Bronchial epithelial cell (primary cell): Measurements from ENCODE around the gene MAGI2. TPM values are rescaled to one million over a fixed set of nuclear protein-coding genes. Genes with fewer than 3 reads are reported as not detected.

Experiments
- DNase-seq: peaks from one replicate; pipeline ENCODE4 v3.0.0-alpha.2; 2010; ENCODE audit warnings: low read depth
- FAIRE-seq: peaks from 2 replicates; lab custom pipeline; 2011; peaks lifted over from hg19 to GRCh38; lab: Jason Lieb, UNC
- H3K27me3 ChIP-seq: 2 replicates; pipeline ENCODE4 v1.5.1; 2011; ENCODE audit warnings: low read length; ENCODE audit not compliant: control insufficient read depth, insufficient read depth
- H3K36me3 ChIP-seq: 2 replicates; pipeline ENCODE4 v1.5.1; 2011; ENCODE audit warnings: low read length; ENCODE audit not compliant: control insufficient read depth, insufficient read depth
- H3K4me3 ChIP-seq: 2 replicates; pipeline ENCODE4 v1.5.1; 2011; ENCODE audit warnings: mild to moderate bottlenecking, low read depth, low read length, control low read depth
- total RNA-seq: library from RNA; depleted of rRNA; stranded (reverse); fragments of >200 nt; gene quantifications from 2 replicates; pipeline ENCODE4 v1.2.1, GENCODE V29; 2014
- TF ChIP-seq, protein P1 (sequence below): IDR thresholded peaks from 2 replicates; pipeline ENCODE4 v1.5.1; 2011; ENCODE audit warnings: mild to moderate bottlenecking, moderate library complexity, low read length, control low read depth, inconsistent platforms; ENCODE audit not compliant: insufficient read depth, severe bottlenecking

The MAGI2 gene
- total RNA-seq, 1 donor from 2014 or later: 2.6 TPM

DNA sequence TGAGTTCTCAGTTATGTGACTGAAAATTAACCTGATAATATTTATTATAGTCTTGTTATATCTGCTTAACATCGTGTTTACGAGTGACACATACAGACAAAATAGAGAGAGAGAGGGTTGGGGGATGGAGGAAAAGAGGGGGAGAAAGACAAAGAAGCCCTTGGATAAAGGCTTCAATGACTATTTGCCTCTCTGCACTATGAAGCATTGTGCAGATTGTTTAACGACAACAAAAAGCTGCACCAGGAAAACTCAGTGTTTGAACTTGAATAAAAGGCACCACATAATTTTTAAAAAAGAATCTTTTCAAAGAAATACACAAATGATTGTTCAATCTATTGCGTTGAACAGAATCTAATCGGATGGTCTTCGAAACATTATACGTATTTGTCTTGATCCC lies 27.8 kb downstream of the MAGI2 start:
- no peak for DNase-seq
- no peaks in the 10 kb centered on the region for H3K36me3 ChIP-seq
- TF ChIP-seq, protein P1, sequence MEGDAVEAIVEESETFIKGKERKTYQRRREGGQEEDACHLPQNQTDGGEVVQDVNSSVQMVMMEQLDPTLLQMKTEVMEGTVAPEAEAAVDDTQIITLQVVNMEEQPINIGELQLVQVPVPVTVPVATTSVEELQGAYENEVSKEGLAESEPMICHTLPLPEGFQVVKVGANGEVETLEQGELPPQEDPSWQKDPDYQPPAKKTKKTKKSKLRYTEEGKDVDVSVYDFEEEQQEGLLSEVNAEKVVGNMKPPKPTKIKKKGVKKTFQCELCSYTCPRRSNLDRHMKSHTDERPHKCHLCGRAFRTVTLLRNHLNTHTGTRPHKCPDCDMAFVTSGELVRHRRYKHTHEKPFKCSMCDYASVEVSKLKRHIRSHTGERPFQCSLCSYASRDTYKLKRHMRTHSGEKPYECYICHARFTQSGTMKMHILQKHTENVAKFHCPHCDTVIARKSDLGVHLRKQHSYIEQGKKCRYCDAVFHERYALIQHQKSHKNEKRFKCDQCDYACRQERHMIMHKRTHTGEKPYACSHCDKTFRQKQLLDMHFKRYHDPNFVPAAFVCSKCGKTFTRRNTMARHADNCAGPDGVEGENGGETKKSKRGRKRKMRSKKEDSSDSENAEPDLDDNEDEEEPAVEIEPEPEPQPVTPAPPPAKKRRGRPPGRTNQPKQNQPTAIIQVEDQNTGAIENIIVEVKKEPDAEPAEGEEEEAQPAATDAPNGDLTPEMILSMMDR: no peak
- no peaks in the 10 kb centered on the region for H3K27me3 ChIP-seq
- H3K4me3 ChIP-seq: no peak overlapping the region
- FAIRE-seq: no peak

DNA sequence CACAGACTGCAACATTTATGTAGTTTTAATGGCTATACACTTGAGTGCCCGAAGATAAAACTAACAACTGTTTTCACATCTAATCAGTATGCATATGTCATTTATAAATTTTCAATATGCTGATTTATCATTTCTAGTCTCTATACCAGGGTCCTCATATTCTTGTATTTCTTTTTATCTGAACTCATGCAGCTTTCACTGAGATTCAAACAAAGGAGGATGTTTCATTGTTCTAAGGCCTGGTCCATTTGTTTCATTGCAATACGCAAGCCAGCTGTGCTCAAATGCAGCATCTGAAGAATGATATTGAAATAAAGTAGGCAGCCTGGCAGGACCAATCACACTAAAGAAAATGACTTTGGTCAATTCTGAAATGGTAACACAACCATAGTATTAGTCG lies 31.7 kb downstream of the MAGI2 start:
- no peak for FAIRE-seq
- TF ChIP-seq, protein P1: no peak
- no peaks in the 10 kb centered on the region for H3K36me3 ChIP-seq

DNA sequence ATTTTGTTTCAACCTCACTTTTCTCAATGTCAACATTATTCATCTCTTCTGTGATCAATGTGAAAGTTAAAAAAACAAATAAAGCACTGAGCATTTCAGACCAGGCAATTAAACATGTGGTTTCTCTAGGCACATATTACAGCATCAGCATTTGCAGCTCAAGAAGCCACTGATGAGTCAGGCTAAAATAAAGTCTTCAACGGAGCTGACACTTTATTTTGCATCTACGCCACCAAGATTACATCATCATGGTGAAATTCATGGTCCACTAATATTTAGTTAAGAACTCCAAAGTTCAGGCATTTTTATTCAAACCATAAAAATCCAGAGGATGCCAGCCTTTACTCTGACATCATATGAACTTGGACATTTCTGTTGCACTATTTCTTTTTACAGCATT lies 33.0 kb downstream of the MAGI2 start:
- H3K36me3 ChIP-seq: no peaks in the 10 kb centered on the region
- DNase-seq (peak; percentile 70), FAIRE-seq (no peak)
- TF ChIP-seq, protein P1: no peak
- no peak overlapping the region for H3K4me3 ChIP-seq
- no peaks in the 10 kb centered on the region for H3K27me3 ChIP-seq

More for the DNA sequence above, 31.7 kb downstream of the MAGI2 start:
- Histone ChIP-seq H3K27me3 (no peaks in the 10 kb centered on the region), H3K4me3 (no peak overlapping the region)
- DNase-seq: no peak

DNA sequence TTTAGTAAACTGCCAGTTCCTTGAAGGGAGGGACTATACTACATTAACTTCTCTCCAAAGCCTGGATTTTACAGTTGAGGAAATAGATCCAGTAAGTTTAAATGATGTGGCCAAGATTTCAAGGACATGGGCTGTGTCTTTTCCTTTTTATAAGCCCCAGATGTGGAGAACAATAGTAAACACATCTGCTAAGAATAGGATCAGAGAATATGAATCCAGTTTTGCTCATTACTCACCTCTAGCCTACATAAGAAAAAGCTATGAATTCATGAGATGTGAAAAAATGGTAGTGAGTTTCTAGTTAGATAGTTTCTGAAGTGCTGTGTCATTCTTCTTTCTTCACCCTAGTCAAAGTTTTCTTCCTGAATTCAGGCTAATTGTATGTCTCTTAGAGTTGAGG lies 38.6 kb downstream of the MAGI2 start:
- Histone ChIP-seq H3K4me3 (no peak overlapping the region), H3K36me3 (no peaks in the 10 kb centered on the region), H3K27me3 (no peaks in the 10 kb centered on the region)
- TF ChIP-seq, protein P1: no peak
- DNase-seq (no peak), FAIRE-seq (no peak)

DNA sequence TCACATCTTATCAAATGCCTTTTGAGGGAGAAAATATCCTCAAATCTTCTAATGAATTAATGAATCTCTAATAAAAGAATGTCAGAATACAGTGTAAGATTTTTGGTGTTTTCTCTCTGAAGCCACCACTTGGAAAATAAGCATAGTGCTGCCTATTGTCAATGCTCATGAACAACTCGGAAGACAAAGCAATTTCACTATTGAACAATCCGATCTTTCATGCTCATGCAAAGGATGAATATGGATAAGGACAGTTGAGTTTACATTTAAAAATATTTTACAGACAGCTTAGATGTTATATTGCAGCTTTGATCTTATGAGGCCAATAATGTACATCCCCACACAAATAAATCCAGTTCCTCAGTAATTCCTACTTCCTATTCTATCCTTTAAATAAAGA lies 40.6 kb downstream of the MAGI2 start:
- H3K4me3 ChIP-seq: no peak overlapping the region
- H3K36me3 ChIP-seq: no peaks in the 10 kb centered on the region
- FAIRE-seq: no peak
- TF ChIP-seq, protein P1: no peak
- no peak for DNase-seq
- H3K27me3 ChIP-seq: no peaks in the 10 kb centered on the region

DNA sequence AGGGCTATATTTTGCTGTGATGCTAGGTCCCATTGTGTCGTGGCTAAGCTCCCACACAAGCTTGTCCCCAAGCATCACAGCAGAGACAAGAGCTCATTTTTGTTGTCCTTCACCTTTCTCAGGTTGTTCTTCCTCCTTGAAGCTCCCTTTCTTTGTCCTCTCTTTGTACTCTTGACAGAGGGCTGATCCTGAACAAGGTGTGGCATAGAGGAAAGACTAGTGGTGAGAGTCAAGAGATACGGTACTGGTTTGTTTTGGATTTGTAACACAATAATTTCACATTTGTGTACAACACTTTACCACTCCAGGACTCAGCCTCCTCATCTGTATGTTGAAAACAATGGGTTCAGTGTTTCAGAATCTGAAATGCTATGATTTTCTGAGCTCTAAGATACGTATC lies 41.0 kb downstream of the MAGI2 start:
- no peaks in the 10 kb centered on the region for H3K36me3 ChIP-seq
- H3K4me3 ChIP-seq: no peak overlapping the region
- TF ChIP-seq, protein P1: no peak
- no peaks in the 10 kb centered on the region for H3K27me3 ChIP-seq
- no peak for DNase-seq
- no peak for FAIRE-seq
